Ectodermal cell (in vitro differentiated cells): ENCODE measurements around the gene HAAO.

Experiments
- H3K27ac ChIP-seq: 2 replicates; pipeline ENCODE4 v1.7.0; 2013; ENCODE audit warnings: mild to moderate bottlenecking, low read depth, low read length; ENCODE audit not compliant: insufficient read depth, poor library complexity, severe bottlenecking
- H3K27me3 ChIP-seq: 2 replicates; pipeline ENCODE4 v1.7.0; 2013; ENCODE audit warnings: mild to moderate bottlenecking, low read length; ENCODE audit not compliant: insufficient read depth, control insufficient read depth, poor library complexity, severe bottlenecking
- H3K36me3 ChIP-seq: one replicate; pipeline ENCODE4 v1.7.0; 2013; ENCODE audit warnings: low read length; ENCODE audit not compliant: control insufficient read depth, insufficient read depth
- H3K4me1 ChIP-seq: one replicate; pipeline ENCODE4 v1.7.0; 2013; ENCODE audit warnings: low read length; ENCODE audit not compliant: control insufficient read depth, insufficient read depth
- H3K4me3 ChIP-seq: 2 replicates; pipeline ENCODE4 v1.7.0; 2013; ENCODE audit warnings: low read depth, low read length, control low read depth; ENCODE audit not compliant: insufficient read depth
- H3K9me3 ChIP-seq: 2 replicates; pipeline ENCODE4 v1.7.0; 2013; ENCODE audit warnings: mild to moderate bottlenecking, low read length, moderate library complexity; ENCODE audit not compliant: control insufficient read depth
- WGBS, 2 experiments: methylation state at CpG; one replicate each; pipeline ENCODE4 v1.1.7; 2013; ENCODE audit warnings: missing lambda C conversion rate in 2 of 2; 5-methylcytosine and 5-hydroxymethylcytosine counted together

The HAAO gene

GRCh38 chr2:42802150-42802549 is 9.8 kb upstream of the HAAO start:
- Histone ChIP-seq H3K36me3 (no peaks in the 10 kb centered on the region), H3K4me1 (no peaks in the 10 kb centered on the region), H3K27me3 (peaks cover 21% of the 10 kb centered on the region), H3K27ac (no peak overlapping the region), H3K4me3 (no peak overlapping the region), H3K9me3 (no peaks in the 10 kb centered on the region)
- 93 to 94% methylated on average over 6 of the region's 6 CpGs for WGBS, 2 experiments

DNA sequence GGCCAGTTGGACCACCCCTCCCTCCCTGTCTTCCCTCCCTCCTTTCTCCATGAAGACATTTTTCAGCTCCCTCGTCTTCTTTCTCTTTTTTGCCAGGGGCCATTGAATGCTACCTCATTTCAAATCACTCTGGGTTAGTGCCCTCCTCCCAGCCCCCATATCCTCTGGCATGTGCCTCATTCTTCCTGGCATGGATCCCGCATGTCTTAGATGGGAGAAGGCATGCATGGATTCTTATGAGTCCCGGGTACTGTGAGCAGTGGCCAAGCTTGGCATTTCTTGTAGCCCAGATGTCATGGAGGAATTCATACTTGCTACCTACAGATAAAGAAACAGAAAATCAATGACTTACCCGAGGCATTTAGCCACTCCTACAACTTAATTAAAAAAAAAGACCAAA is 9.0 kb upstream of the HAAO start:
- Histone ChIP-seq H3K4me3 (no peak overlapping the region), H3K4me1 (no peaks in the 10 kb centered on the region), H3K9me3 (no peaks in the 10 kb centered on the region), H3K27ac (no peak overlapping the region), H3K36me3 (no peaks in the 10 kb centered on the region), H3K27me3 (peaks cover 21% of the 10 kb centered on the region)
- 84 to 92% methylated on average over 4 of the region's 4 CpGs for WGBS, 2 experiments

- no peak overlapping the region for H3K4me3 ChIP-seq
- 86 to 95% methylated on average over 1 to 2 of the region's 2 CpGs for WGBS, 2 experiments
- peaks cover 21% of the 10 kb centered on the region for H3K27me3 ChIP-seq
- H3K9me3 ChIP-seq, result no peaks in the 10 kb centered on the region
- H3K27ac ChIP-seq, result no peak overlapping the region
- H3K4me1 ChIP-seq, result no peaks in the 10 kb centered on the region
- H3K36me3 ChIP-seq, result no peaks in the 10 kb centered on the region
Measured at GRCh38 chr2:42800981-42801380, 8.6 kb upstream of the HAAO start.

- 89 to 92% methylated on average over 4 of the region's 4 CpGs for WGBS, 2 experiments
- peaks cover 21% of the 10 kb centered on the region for H3K27me3 ChIP-seq
- no peaks in the 10 kb centered on the region for H3K9me3 ChIP-seq
- H3K4me1 ChIP-seq, result no peaks in the 10 kb centered on the region
- no peaks in the 10 kb centered on the region for H3K36me3 ChIP-seq
- H3K27ac ChIP-seq, result no peak overlapping the region
- H3K4me3 ChIP-seq, result no peak overlapping the region
Measured at GRCh38 chr2:42800461-42800962, 8.1 kb upstream of the HAAO start.

DNA sequence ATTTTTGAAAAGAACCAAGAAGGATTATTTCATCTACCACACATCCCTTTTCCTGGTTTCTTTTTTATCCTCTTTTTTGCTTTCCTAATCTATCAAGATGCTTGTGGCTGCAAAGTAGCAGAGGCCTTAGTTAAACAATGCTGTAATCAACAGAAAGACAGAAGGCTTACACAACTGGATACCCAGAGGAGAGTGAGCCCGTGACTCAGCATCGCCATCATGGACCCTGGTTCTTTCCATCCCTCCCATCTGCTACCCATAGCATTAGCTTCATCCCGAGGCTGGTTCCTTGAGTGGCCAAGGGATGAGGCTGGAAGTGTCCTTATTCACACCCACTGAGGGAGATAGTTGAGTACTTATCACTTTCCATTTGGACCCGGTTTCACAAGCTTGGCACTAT is 7.5 kb upstream of the HAAO start:
- WGBS, 2 experiments, result 81 to 84% methylated on average over 4 of the region's 4 CpGs
- Histone ChIP-seq H3K27me3 (peaks cover 18% of the 10 kb centered on the region), H3K4me3 (no peak overlapping the region)

GRCh38 chr2:42797281-42797680 is 4.9 kb upstream of the HAAO start:
- H3K4me1 ChIP-seq, result no peaks in the 10 kb centered on the region
- H3K36me3 ChIP-seq, result no peaks in the 10 kb centered on the region
- H3K27me3 ChIP-seq, result peaks cover 22% of the 10 kb centered on the region
- H3K27ac ChIP-seq, result no peak overlapping the region
- no peak overlapping the region for H3K4me3 ChIP-seq
- 79 to 81% methylated on average over 6 of the region's 6 CpGs for WGBS, 2 experiments
- H3K9me3 ChIP-seq, result no peaks in the 10 kb centered on the region

More for the DNA sequence above, 7.5 kb upstream of the HAAO start:
- Histone ChIP-seq H3K4me1 (no peaks in the 10 kb centered on the region), H3K27ac (no peak overlapping the region), H3K9me3 (no peaks in the 10 kb centered on the region), H3K36me3 (no peaks in the 10 kb centered on the region)

- H3K9me3 ChIP-seq, result no peaks in the 10 kb centered on the region
- H3K27me3 ChIP-seq, result peaks cover 28% of the 10 kb centered on the region
- H3K27ac ChIP-seq, result no peak overlapping the region
- WGBS, 2 experiments, result 95 to 100% methylated on average over 5 to 6 of the region's 7 CpGs
- no peak overlapping the region for H3K4me3 ChIP-seq
- no peaks in the 10 kb centered on the region for H3K4me1 ChIP-seq
- no peaks in the 10 kb centered on the region for H3K36me3 ChIP-seq
Measured at GRCh38 chr2:42796427-42797248, 4.3 kb upstream of the HAAO start.

- Histone ChIP-seq H3K27ac (no peak overlapping the region), H3K9me3 (no peaks in the 10 kb centered on the region), H3K4me3 (no peak overlapping the region), H3K27me3 (peaks cover 33% of the 10 kb centered on the region), H3K4me1 (no peaks in the 10 kb centered on the region), H3K36me3 (no peaks in the 10 kb centered on the region)
- 63 to 64% methylated on average over 3 of the region's 3 CpGs for WGBS, 2 experiments
Measured at GRCh38 chr2:42795841-42796301, 3.5 kb upstream of the HAAO start.

DNA sequence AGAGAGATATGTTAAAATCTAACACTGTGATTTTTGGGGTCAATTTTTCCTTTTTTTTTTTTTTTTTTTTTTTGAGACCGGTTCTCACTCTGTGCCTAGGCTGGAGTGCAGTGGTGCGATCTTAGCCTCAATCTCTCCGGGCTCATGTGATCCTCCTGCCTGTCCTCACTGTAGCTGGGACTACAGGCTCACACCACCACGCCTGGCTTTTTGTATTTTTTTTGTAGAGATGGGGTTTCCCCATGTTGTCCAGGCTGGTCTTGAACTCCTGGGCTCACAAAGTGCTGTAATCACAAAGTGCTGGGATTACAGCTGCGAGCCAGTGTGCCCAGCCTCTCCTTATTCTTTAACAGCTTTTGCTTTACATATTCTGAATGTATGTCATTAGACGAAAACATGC is 2.9 kb upstream of the HAAO start:
- no peaks in the 10 kb centered on the region for H3K9me3 ChIP-seq
- no peaks in the 10 kb centered on the region for H3K36me3 ChIP-seq
- no peak overlapping the region for H3K4me3 ChIP-seq
- no peak overlapping the region for H3K27ac ChIP-seq
- 87 to 93% methylated on average over 6 of the region's 6 CpGs for WGBS, 2 experiments
- H3K27me3 ChIP-seq, result peaks cover 35% of the 10 kb centered on the region
- no peaks in the 10 kb centered on the region for H3K4me1 ChIP-seq

GRCh38 chr2:42794271-42795046 is 2.1 kb upstream of the HAAO start:
- H3K27ac ChIP-seq, result no peak overlapping the region
- no peak overlapping the region for H3K4me3 ChIP-seq
- no peaks in the 10 kb centered on the region for H3K36me3 ChIP-seq
- WGBS, 2 experiments, result 62 to 66% methylated on average over 8 of the region's 8 CpGs
- H3K27me3 ChIP-seq, result peaks cover 35% of the 10 kb centered on the region
- no peaks in the 10 kb centered on the region for H3K4me1 ChIP-seq
- H3K9me3 ChIP-seq, result no peaks in the 10 kb centered on the region
